ENCODE data around the gene DKK3.

DKK3 gene

GRCh38 chr11:11931461-11932055 is 76.9 kb downstream of the DKK3 start:
- no peak for DNase-seq

- DNase-seq: no peak
Measured at GRCh38 chr11:11929920-11930319, 78.5 kb downstream of the DKK3 start.

- DNase-seq: no peak
Measured at GRCh38 chr11:11923828-11924227, 84.6 kb downstream of the DKK3 start.

- no peak for DNase-seq
Measured at GRCh38 chr11:11916981-11917399, 91.4 kb downstream of the DKK3 start.

- no peak for DNase-seq
Measured at GRCh38 chr11:11915625-11916024, 92.8 kb downstream of the DKK3 start.

GRCh38 chr11:11913395-11913794 is 95.0 kb downstream of the DKK3 start:
- DNase-seq: no peak

Data from NCI-H2171 (cell line).